AG04450 (cell line): ENCODE data around the gene PNLIPRP1. TPM values are rescaled to one million over a fixed set of nuclear protein-coding genes. Genes with fewer than 3 reads are reported as not detected.

ENCODE experiments used
- CTCF ChIA-PET: fragments of 300-600, 350-600 bp; formaldehyde crosslinking; extraction: SDS; loops from one replicate; lab custom pipeline; 2022; ENCODE audit warnings: antibody characterized with exemption, inconsistent platforms; lab: Charles Lee
- POLR2A ChIA-PET: fragments of 350-600 bp; formaldehyde crosslinking; extraction: SDS; loops from one replicate; lab custom pipeline; 2021; ENCODE audit warnings: antibody characterized with exemption, inconsistent platforms; lab: Yijun Ruan, JAX
- DNase-seq: peaks from one replicate; pipeline ENCODE4 v3.0.0-alpha.2; 2011; ENCODE audit warnings: low read depth, low spot score
- H3K27ac ChIP-seq: one replicate; pipeline ENCODE4 v1.5.1; 2012; ENCODE audit warnings: low read depth, low read length, control low read depth
- H3K27me3 ChIP-seq: one replicate; pipeline ENCODE4 v1.6.0; 2012; ENCODE audit warnings: low read length; ENCODE audit not compliant: control insufficient read depth, insufficient read depth
- H3K4me3 ChIP-seq: 2 replicates; pipeline ENCODE4 v1.5.1; 2011; ENCODE audit warnings: mild to moderate bottlenecking, low read depth, low read length, control low read depth
- H3K9me3 ChIP-seq: 2 replicates; pipeline ENCODE4 v1.5.1; 2012; ENCODE audit warnings: low read length; ENCODE audit not compliant: control insufficient read depth, insufficient read depth
- polyA plus RNA-seq: library from polyadenylated mRNA; depleted of rRNA; stranded (reverse); fragments of >200 nt; gene quantifications from 2 replicates; pipeline ENCODE4 v1.2.3, GENCODE V29; 2011; rRNA removed
- TF ChIP-seq, protein P1 (sequence below): IDR thresholded peaks from 2 replicates; pipeline ENCODE4 v1.5.1; 2011; ENCODE audit warnings: low read depth, low read length, control low read depth, inconsistent platforms

The PNLIPRP1 gene
- polyA plus RNA-seq, 1 experiment, result not detected

DNA sequence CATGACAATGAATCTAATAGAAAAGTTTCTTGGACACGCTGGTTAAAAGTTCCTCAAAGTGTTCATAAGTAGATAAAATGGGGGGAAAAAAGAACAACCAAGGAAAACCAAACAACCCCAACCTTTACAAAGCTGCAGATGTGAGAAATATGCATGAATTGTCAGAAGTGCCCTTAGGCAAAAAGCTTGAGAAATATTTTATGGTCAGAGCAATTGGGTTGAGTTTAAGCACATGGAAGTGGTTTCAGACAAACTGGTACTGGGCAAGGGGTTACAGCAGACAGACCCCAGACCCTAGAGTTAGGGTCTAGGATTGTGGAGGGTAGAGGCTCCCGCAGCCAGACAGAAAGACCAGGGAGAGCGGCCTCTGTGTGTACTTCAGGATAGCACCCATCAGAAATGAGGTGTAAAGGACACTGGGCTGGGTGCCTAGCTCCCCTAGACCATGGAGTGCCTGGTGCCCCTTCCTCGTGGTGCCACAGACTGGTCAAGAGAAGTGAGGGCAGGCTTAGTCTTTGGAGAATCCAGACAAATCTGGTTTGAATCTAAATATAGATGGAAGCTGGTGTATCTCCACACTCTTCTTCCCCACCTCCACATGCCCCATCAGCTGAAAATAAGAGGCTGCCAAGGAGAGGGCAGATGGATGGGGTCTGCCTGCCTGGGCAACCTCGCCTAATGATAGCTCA is 67.2 kb downstream of the PNLIPRP1 start:
- no peaks in the 10 kb centered on the region for H3K9me3 ChIP-seq

More for the DNA sequence above, 67.2 kb downstream of the PNLIPRP1 start:
- CTCF ChIA-PET, result interaction anchor here (1.2 kb wide), 1 partner anchor 130 kb away, joined by 3 read pairs; no protein-coding TSS in a partner anchor
- Histone ChIP-seq H3K4me3 (no peak overlapping the region), H3K27me3 (peaks cover 12% of the 10 kb centered on the region), H3K27ac (no peak overlapping the region)
- POLR2A ChIA-PET, result interaction anchor here (0.5 kb wide), 1 partner anchor 11 kb away, joined by 6 read pairs; no protein-coding TSS in a partner anchor
- TF ChIP-seq, protein P1, sequence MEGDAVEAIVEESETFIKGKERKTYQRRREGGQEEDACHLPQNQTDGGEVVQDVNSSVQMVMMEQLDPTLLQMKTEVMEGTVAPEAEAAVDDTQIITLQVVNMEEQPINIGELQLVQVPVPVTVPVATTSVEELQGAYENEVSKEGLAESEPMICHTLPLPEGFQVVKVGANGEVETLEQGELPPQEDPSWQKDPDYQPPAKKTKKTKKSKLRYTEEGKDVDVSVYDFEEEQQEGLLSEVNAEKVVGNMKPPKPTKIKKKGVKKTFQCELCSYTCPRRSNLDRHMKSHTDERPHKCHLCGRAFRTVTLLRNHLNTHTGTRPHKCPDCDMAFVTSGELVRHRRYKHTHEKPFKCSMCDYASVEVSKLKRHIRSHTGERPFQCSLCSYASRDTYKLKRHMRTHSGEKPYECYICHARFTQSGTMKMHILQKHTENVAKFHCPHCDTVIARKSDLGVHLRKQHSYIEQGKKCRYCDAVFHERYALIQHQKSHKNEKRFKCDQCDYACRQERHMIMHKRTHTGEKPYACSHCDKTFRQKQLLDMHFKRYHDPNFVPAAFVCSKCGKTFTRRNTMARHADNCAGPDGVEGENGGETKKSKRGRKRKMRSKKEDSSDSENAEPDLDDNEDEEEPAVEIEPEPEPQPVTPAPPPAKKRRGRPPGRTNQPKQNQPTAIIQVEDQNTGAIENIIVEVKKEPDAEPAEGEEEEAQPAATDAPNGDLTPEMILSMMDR, result no peak
- no peak for DNase-seq

Other genes starting within 250 kb of the PNLIPRP1 start
- not detected in 2 replicates for gene PNLIPRP3, start 163.1 kb upstream of the PNLIPRP1 start, polyA plus RNA-seq
- not detected in 2 replicates for gene PNLIP, start 45.0 kb upstream of the PNLIPRP1 start, polyA plus RNA-seq
- not detected in 2 replicates for gene PNLIPRP2, start 30.0 kb downstream of the PNLIPRP1 start, polyA plus RNA-seq
- 20.0 and 20.5 TPM in 2 replicates for gene HSPA12A, start 151.6 kb downstream of the PNLIPRP1 start, polyA plus RNA-seq